Measurements from ENCODE around the gene BRME1.
A peak's percentile ranks its signal among the peaks of the same experiment; 100 is the strongest.

The BRME1 gene

GRCh38 chr19:13848798-13849676 is 56.9 kb downstream of the BRME1 start:
- Histone ChIP-seq H3K36me3 (no peaks in the 10 kb centered on the region), H3K9me3 (no peaks in the 10 kb centered on the region), H3K27me3 (peaks cover 32% of the 10 kb centered on the region), H3K4me3 (ENCODE audit: low read depth in 1 of 2, low read length in 1 of 2) (no peak overlapping the region), H3K4me1 (ENCODE audit: control insufficient read depth in 1 of 2, insufficient read depth in 1 of 2, low read depth in 1 of 2, low read length in 1 of 2) (peaks cover 57 to 68% of the 10 kb centered on the region in 2 experiments), H3K27ac (peak overlapping the region; percentile 100)
- no peak for TF ChIP-seq CTCF (IDR thresholded peaks at IDR 0.05)

- Histone ChIP-seq H3K9me3 (no peaks in the 10 kb centered on the region), H3K27me3 (peaks cover 32% of the 10 kb centered on the region), H3K4me1 (ENCODE audit: control insufficient read depth in 1 of 2, insufficient read depth in 1 of 2, low read depth in 1 of 2, low read length in 1 of 2) (peaks cover 65 to 76% of the 10 kb centered on the region in 2 experiments), H3K27ac (peak overlapping the region; percentile 100), H3K36me3 (no peaks in the 10 kb centered on the region), H3K4me3 (ENCODE audit: low read depth in 1 of 2, low read length in 1 of 2) (peak overlapping the region; percentile 69 to 74)
- TF ChIP-seq CTCF (IDR thresholded peaks at IDR 0.05): no peak
Measured at GRCh38 chr19:13848340-13848677, 57.6 kb downstream of the BRME1 start.

- TF ChIP-seq CTCF (IDR thresholded peaks at IDR 0.05): peak; percentile 76
- Histone ChIP-seq H3K9me3 (no peaks in the 10 kb centered on the region), H3K4me1 (ENCODE audit: control insufficient read depth in 1 of 2, insufficient read depth in 1 of 2, low read depth in 1 of 2, low read length in 1 of 2) (peaks cover 69 to 80% of the 10 kb centered on the region in 2 experiments)
Measured at GRCh38 chr19:13847407-13848339, 58.2 kb downstream of the BRME1 start.

GRCh38 chr19:13846557-13847406 is 59.1 kb downstream of the BRME1 start:
- Histone ChIP-seq H3K27ac (peak overlapping the region; percentile 100), H3K4me1 (ENCODE audit: control insufficient read depth in 1 of 2, insufficient read depth in 1 of 2, low read depth in 1 of 2, low read length in 1 of 2) (peaks cover 69 to 80% of the 10 kb centered on the region in 2 experiments), H3K36me3 (no peaks in the 10 kb centered on the region), H3K4me3 (ENCODE audit: low read depth in 1 of 2, low read length in 1 of 2) (peak overlapping the region; percentile 69 to 74), H3K9me3 (no peaks in the 10 kb centered on the region), H3K27me3 (peaks cover 32% of the 10 kb centered on the region)
- peak; percentile 39 for TF ChIP-seq CTCF (IDR thresholded peaks at IDR 0.05)

More at GRCh38 chr19:13847407-13848339, 58.2 kb downstream of the BRME1 start:
- Histone ChIP-seq H3K27ac (peak overlapping the region; percentile 100), H3K36me3 (no peaks in the 10 kb centered on the region), H3K27me3 (peaks cover 32% of the 10 kb centered on the region), H3K4me3 (ENCODE audit: low read depth in 1 of 2, low read length in 1 of 2) (peak overlapping the region; percentile 69 to 74)

- no peak for TF ChIP-seq CTCF (IDR thresholded peaks at IDR 0.05)
Measured at GRCh38 chr19:13844130-13844631, 61.7 kb downstream of the BRME1 start.

More at GRCh38 chr19:13844130-13844631, 61.7 kb downstream of the BRME1 start:
- Histone ChIP-seq H3K27me3 (peaks cover 9% of the 10 kb centered on the region), H3K36me3 (no peaks in the 10 kb centered on the region), H3K9me3 (no peaks in the 10 kb centered on the region), H3K4me1 (ENCODE audit: control insufficient read depth in 1 of 2, insufficient read depth in 1 of 2, low read depth in 1 of 2, low read length in 1 of 2) (peaks cover 76 to 79% of the 10 kb centered on the region in 2 experiments), H3K4me3 (ENCODE audit: low read depth in 1 of 2, low read length in 1 of 2) (peak overlapping the region in 1 of 2 experiments; percentile 82), H3K27ac (peak overlapping the region; percentile 99)

Measured in neutrophil (primary cell).